ENCODE data around the gene SPINK13.
"Not testable (repeated sequence)": the region's sequence is repeated elsewhere in the genome, so short reads cannot be mapped to it uniquely, and the experiment has no call there.

The SPINK13 gene

GRCh38 chr5:148314187-148314586 lies 45.6 kb downstream of the SPINK13 start:
- DNase-seq = no peak

DNA sequence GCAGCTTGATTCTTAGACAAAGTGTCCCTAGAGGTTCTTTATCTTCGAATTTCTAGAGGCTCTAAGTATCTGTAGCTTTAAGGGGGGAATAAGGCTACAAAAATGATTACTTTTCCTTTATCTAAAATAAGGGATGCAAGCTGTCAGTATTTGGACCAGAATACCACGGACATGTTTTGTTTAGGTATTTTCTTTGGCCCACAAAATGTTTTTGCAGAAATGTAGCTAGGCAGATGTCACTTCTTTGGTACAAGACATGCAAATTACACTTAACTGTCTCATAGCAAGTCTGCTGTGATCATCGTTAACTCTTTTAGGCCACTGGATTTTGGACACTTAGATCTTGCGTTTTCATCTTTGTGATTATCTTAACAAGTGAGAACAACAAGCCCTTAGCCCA lies 46.1 kb downstream of the SPINK13 start:
- DNase-seq = no peak

GRCh38 chr5:148320011-148320963 lies 51.7 kb downstream of the SPINK13 start:
- not testable (repeated sequence) for DNase-seq

- DNase-seq = no peak
These were observed 64.8 kb downstream of the SPINK13 start for GRCh38 chr5:148333262-148333849.

DNA sequence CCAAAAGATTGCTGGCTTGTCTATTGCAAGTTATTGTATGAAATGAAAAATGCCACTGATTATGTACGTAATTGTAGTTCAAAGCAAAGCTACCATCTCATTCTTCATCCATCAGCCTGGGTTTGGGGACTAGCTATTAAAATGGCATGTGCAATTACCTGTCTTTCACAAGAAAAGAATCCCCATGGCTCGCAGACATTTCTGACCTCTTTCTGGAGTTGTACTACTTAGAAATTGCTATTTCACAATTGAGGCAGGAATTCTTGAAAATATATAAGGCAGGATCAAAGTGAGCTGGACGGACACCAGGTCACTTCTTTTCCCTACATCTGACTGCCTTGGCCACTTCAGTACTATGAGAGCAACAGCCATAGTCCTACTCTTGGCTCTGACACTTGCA lies 66.7 kb downstream of the SPINK13 start, which contains the start of gene SPINK9:
Gene SPINK9 (plus strand): TSS at position 301 of the 400 bp plus-strand sequence. CDS start 55 bp downstream, at position 356.
- DNase-seq = no peak

All from inflammatory macrophage (primary cell).